OCI-LY3 (cell line): ENCODE data around the gene NTN3.

Source experiments
- H2AFZ ChIP-seq: fragments of 200-600, 300-600 bp; shearing (Covaris generic); 2 replicates; pipeline ENCODE4 v1.6.0; 2014; ENCODE audit warnings: antibody characterized with exemption, low read depth, low read length
- H3K27ac ChIP-seq: fragments of 200-600, 300-600 bp; sonication (generic); 2 replicates; pipeline ENCODE4 v1.5.1; 2014; ENCODE audit warnings: mild to moderate bottlenecking, low read length, moderate library complexity, mixed read lengths
- H3K27me3 ChIP-seq: fragments of 200-600, 300-600 bp; sonication (generic); 2 replicates; pipeline ENCODE4 v1.6.1; 2014; ENCODE audit warnings: low read depth, low read length, mixed read lengths
- H3K36me3 ChIP-seq: fragments of 200-600, 300-600 bp; sonication (generic); replicated peaks from 2 replicates; pipeline ENCODE3; 2014; ENCODE audit warnings: low read depth, low read length, mixed read lengths
- H3K4me1 ChIP-seq: fragments of 300-600, 200-600 bp; sonication (generic); 2 replicates; pipeline ENCODE4 v1.6.1; 2014; ENCODE audit warnings: low read length, mixed read lengths
- H3K4me2 ChIP-seq: fragments of 200-600, 300-600 bp; sonication (generic); 2 replicates; pipeline ENCODE4 v1.6.1; 2014; ENCODE audit warnings: low read length, mixed read lengths
- H3K4me3 ChIP-seq: fragments of 300-600, 200-600 bp; sonication (generic); 2 replicates; pipeline ENCODE4 v1.5.1; 2014; ENCODE audit warnings: antibody characterized with exemption, mild to moderate bottlenecking, low read length, moderate library complexity
- H3K79me2 ChIP-seq: fragments of 300-600, 200-600 bp; shearing (Covaris generic); 2 replicates; pipeline ENCODE4 v1.6.1; 2014; ENCODE audit warnings: mild to moderate bottlenecking, low read length, mixed read lengths
- H3K9ac ChIP-seq: fragments of 300-600, 200-600 bp; shearing (Covaris generic); 2 replicates; pipeline ENCODE4 v1.6.0; 2014; ENCODE audit warnings: mild to moderate bottlenecking, low read length, moderate library complexity
- H3K9me3 ChIP-seq: fragments of 200-600, 300-600 bp; shearing (Covaris generic); 2 replicates; pipeline ENCODE4 v1.6.1; 2014; ENCODE audit warnings: low read length, mixed read lengths; ENCODE audit not compliant: insufficient read depth
- H4K20me1 ChIP-seq: fragments of 200-600, 300-600 bp; sonication (generic); 2 replicates; pipeline ENCODE4 v1.6.1; 2016; ENCODE audit warnings: low read length, mixed read lengths; ENCODE audit not compliant: insufficient read depth
- EZH2phosphoT487 ChIP-seq: fragments of 200-600 bp; shearing (Covaris generic); IDR thresholded peaks from 2 replicates; pipeline ENCODE4 v1.6.1; 2018; ENCODE audit warnings: antibody characterized with exemption, mixed run types, low read depth
- TF ChIP-seq, protein P1 (sequence below): fragments of 200-600, 300-600 bp; sonication (generic); IDR thresholded peaks from 2 replicates; pipeline ENCODE4 v1.5.1; 2014; ENCODE audit warnings: antibody characterized with exemption, low read length, low read depth

The NTN3 gene

DNA sequence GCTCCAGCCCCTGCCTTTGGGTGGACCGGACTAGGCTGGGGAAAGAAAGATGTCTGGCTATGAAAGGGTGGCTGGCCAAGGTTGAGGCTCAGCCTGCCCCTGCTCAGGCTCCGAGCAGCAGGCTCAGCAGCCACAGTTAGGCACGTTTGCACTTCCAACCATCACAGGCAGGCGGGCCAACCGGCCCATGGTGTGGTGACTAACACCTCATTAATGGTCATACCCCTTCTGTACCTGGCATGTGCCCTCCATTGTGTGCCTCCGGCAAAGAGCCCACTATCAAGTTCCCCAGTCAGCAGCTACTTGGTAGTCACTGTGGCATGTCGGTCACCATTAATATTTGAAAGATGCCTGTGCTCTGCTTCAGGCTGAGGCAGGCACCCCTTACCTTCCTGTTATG, 10.6 kb downstream of the NTN3 start:
- no peaks in the 10 kb centered on the region for H3K27me3 ChIP-seq
- no peak overlapping the region for H3K27ac ChIP-seq
- H4K20me1 ChIP-seq, result no peaks in the 10 kb centered on the region
- no peak overlapping the region for H2AFZ ChIP-seq
- H3K4me3 ChIP-seq, result no peak overlapping the region
- no peak overlapping the region for H3K9ac ChIP-seq
- H3K36me3 ChIP-seq, result no peaks in the 10 kb centered on the region
- peaks cover 3% of the 10 kb centered on the region for H3K4me1 ChIP-seq
- no peaks in the 10 kb centered on the region for H3K9me3 ChIP-seq
- TF ChIP-seq, protein P1, sequence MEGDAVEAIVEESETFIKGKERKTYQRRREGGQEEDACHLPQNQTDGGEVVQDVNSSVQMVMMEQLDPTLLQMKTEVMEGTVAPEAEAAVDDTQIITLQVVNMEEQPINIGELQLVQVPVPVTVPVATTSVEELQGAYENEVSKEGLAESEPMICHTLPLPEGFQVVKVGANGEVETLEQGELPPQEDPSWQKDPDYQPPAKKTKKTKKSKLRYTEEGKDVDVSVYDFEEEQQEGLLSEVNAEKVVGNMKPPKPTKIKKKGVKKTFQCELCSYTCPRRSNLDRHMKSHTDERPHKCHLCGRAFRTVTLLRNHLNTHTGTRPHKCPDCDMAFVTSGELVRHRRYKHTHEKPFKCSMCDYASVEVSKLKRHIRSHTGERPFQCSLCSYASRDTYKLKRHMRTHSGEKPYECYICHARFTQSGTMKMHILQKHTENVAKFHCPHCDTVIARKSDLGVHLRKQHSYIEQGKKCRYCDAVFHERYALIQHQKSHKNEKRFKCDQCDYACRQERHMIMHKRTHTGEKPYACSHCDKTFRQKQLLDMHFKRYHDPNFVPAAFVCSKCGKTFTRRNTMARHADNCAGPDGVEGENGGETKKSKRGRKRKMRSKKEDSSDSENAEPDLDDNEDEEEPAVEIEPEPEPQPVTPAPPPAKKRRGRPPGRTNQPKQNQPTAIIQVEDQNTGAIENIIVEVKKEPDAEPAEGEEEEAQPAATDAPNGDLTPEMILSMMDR, result no peak
- TF ChIP-seq EZH2phosphoT487, result no peak
- no peaks in the 10 kb centered on the region for H3K79me2 ChIP-seq
- no peak overlapping the region for H3K4me2 ChIP-seq

DNA sequence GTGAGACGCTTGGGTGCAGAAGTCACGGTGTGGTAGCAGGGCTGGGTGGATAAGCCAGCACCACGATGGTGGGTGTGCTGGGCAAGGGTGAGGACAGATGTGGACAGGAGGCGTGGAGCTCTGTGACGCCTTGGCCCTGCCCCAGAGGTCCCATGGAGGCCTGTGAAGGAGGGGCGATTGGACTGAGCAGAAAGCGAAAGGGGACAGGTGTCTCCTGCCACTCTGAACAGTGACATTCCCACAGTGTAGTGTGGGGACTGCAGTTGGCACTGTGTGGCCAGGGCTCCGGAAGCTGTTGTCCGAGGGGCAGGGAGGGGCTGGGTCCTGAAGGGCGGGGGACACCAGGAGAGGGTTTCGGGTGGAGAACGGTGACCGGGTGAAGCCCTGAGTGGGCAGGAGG, 11.2 kb downstream of the NTN3 start:
- H3K4me2 ChIP-seq, result no peak overlapping the region
- H3K36me3 ChIP-seq, result no peaks in the 10 kb centered on the region
- H2AFZ ChIP-seq, result no peak overlapping the region
- H3K27ac ChIP-seq, result no peak overlapping the region
- no peaks in the 10 kb centered on the region for H3K27me3 ChIP-seq
- no peak overlapping the region for H3K9ac ChIP-seq
- no peaks in the 10 kb centered on the region for H3K79me2 ChIP-seq
- peaks cover 8% of the 10 kb centered on the region for H3K4me1 ChIP-seq
- no peaks in the 10 kb centered on the region for H3K9me3 ChIP-seq
- no peaks in the 10 kb centered on the region for H4K20me1 ChIP-seq
- no peak for TF ChIP-seq EZH2phosphoT487
- TF ChIP-seq, protein P1, result no peak
- no peak overlapping the region for H3K4me3 ChIP-seq

DNA sequence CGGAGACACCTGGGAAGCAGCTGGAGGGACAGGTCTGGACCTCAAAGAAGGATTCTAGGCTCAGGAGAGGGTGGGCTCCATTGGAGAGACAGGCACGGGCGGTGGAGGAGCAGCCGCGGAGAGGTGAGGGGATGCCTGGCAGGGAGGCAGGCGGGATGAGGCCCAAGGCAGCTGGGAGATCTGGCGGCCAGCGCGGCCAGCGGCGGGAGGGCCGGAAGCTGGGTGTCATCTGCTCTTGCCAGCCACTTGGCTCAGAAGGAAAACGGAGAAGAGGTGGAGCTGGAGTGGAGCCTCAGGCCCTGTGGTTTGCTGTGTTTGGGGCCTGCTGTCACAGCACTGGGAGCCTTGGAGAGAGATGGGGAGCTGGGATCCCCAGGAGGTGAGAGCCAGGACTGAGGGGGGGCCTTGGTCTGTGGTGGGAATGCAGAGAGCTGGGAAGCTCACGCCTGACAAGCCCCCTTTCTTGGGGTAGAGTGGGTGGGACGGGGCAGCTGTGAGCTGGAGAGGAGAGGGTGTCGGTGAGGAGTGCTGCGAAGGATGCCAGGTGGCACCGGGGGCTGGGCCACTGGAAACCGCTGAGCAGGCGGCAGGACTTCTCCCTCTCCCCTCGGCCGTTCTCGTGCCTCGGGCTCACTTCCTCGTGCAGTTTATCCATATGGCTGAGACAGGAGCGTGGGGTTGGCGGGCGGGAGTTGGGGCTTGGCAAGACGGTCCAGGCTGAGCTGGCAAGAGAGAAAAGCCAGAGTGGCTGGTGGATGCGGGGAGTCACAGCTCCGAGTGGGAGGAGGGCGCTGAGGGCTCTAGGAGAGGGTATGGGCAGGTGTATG, 11.8 kb downstream of the NTN3 start:
- no peaks in the 10 kb centered on the region for H3K27me3 ChIP-seq
- TF ChIP-seq, protein P1, result no peak
- no peak for TF ChIP-seq EZH2phosphoT487
- peaks cover 15% of the 10 kb centered on the region for H3K4me1 ChIP-seq
- no peaks in the 10 kb centered on the region for H4K20me1 ChIP-seq
- H3K9ac ChIP-seq, result no peak overlapping the region
- no peak overlapping the region for H2AFZ ChIP-seq
- H3K4me2 ChIP-seq, result no peak overlapping the region
- no peaks in the 10 kb centered on the region for H3K36me3 ChIP-seq
- H3K4me3 ChIP-seq, result no peak overlapping the region
- no peak overlapping the region for H3K27ac ChIP-seq
- no peaks in the 10 kb centered on the region for H3K9me3 ChIP-seq
- 0 out of 2 replicates have a peak, but pooled peaks cover 2% of the 10 kb centered on the region for H3K79me2 ChIP-seq

DNA sequence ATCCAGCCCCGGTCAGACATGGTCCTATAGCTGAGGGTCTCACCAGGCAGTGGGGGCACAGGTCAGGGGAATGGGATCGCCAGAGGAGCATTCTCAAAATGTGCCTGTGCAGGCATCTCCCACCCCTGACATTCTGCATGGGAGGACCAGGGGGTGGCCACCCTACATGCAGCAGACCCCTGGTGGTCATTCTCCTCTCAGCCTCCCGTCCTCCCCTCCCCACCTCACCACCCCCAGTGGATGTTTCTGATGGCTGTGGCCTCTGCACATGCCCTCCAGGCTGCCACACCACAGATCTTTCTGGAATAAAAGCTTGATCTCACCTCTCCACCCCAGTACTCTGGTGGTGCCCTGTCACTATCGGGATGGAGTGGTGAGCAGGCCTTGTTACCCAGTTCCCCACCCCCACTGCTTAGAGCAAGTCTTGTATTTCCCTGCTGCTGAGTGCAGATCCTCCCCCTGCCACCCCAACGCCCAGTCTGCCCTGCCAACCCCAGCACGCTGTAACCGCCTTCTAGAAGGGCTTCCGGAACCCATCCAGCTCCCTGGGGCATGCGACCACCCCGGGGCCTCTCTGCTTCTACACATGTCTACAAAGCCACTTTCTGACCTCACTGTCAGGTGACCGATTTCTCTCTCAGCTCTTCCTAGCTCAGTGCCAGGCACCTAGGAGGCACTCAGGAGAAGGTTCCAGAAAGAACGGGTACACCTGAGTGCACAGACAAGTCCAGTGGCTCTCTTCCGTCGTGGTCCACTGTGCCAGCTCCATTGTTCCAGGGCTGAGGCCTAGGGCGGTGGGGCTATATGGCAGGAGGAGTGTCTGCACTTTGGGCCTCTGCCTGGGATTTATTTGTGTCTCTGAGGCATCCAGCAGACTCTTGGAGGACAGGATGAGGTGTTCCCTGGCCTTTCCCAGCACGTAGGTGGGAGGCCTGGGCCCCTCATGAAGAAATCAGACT, 13.1 kb downstream of the NTN3 start:
- Histone ChIP-seq H4K20me1 (no peaks in the 10 kb centered on the region), H3K9ac (no peak overlapping the region), H3K4me3 (no peak overlapping the region), H2AFZ (no peak overlapping the region), H3K27me3 (no peaks in the 10 kb centered on the region), H3K27ac (no peak overlapping the region), H3K79me2 (0 out of 2 replicates have a peak, but pooled peaks cover 5% of the 10 kb centered on the region), H3K4me1 (peaks cover 20% of the 10 kb centered on the region), H3K36me3 (no peaks in the 10 kb centered on the region), H3K4me2 (no peak overlapping the region), H3K9me3 (no peaks in the 10 kb centered on the region)
- no peak for TF ChIP-seq EZH2phosphoT487
- TF ChIP-seq, protein P1, result no peak
